GM12892 (cell line): ENCODE data around the gene ZNF365.

Experiments
- POLR2A ChIP-seq: IDR thresholded peaks from 2 replicates; pipeline ENCODE4 v1.6.1; 2011; ENCODE audit warnings: low read depth, low read length, control low read depth
- POLR2AphosphoS5 ChIP-seq: IDR thresholded peaks from 2 replicates; pipeline ENCODE4 v1.6.1; 2011; ENCODE audit warnings: low read depth, low read length, control low read depth
- TAF1 ChIP-seq: IDR thresholded peaks from 2 replicates; pipeline ENCODE4 v1.6.1; 2011; ENCODE audit warnings: low read depth, mild to moderate bottlenecking, control low read depth, low read length, borderline replicate concordance

GRCh38 chr10:62426600-62426999, 52.4 kb downstream of the ZNF365 start:
- no peak for TF ChIP-seq POLR2A
- TF ChIP-seq POLR2AphosphoS5: no peak
- no peak for TF ChIP-seq TAF1
